Astrocyte (in vitro differentiated cells and primary cell): ENCODE measurements around the gene CNOT11. TPM values are rescaled to one million over a fixed set of nuclear protein-coding genes. Genes with fewer than 3 reads are reported as not detected.

ENCODE experiments used
- DNase-seq: peaks from one replicate; pipeline ENCODE4 v3.0.0-alpha.2; 2010; ENCODE audit warnings: low read depth
- FAIRE-seq: peaks from 2 replicates; lab custom pipeline; 2011; peaks lifted over from hg19 to GRCh38; lab: Jason Lieb, UNC
- H2AFZ ChIP-seq: 2 replicates; pipeline ENCODE4 v1.6.0; 2012; ENCODE audit warnings: low read depth, low read length, inconsistent platforms
- H3K27ac ChIP-seq: 2 replicates; pipeline ENCODE4 v1.5.1; 2011; ENCODE audit warnings: low read depth, low read length, inconsistent platforms
- H3K27me3 ChIP-seq: 2 replicates; pipeline ENCODE4 v1.6.0; 2011; ENCODE audit warnings: low read length, inconsistent platforms; ENCODE audit not compliant: insufficient read depth
- H3K36me3 ChIP-seq: 2 replicates; pipeline ENCODE4 v1.5.1; 2011; ENCODE audit warnings: low read length, inconsistent platforms; ENCODE audit not compliant: insufficient read depth
- H3K4me1 ChIP-seq: 2 replicates; pipeline ENCODE4 v1.5.1; 2011; ENCODE audit warnings: low read length, inconsistent platforms; ENCODE audit not compliant: insufficient read depth
- H3K4me2 ChIP-seq: 2 replicates; pipeline ENCODE4 v1.6.0; 2012; ENCODE audit warnings: low read length, inconsistent platforms
- H3K4me3 ChIP-seq: 2 replicates; pipeline ENCODE4 v1.5.1; 2011; ENCODE audit warnings: low read depth, mild to moderate bottlenecking, low read length, inconsistent platforms; ENCODE audit not compliant: insufficient read depth
- H3K79me2 ChIP-seq: 2 replicates; pipeline ENCODE4 v1.6.0; 2012; ENCODE audit warnings: mild to moderate bottlenecking, low read length, inconsistent platforms; ENCODE audit not compliant: insufficient read depth
- H3K9ac ChIP-seq: 2 replicates; pipeline ENCODE4 v1.6.0; 2012; ENCODE audit warnings: mild to moderate bottlenecking, low read length, inconsistent platforms
- H3K9me3 ChIP-seq: 2 replicates; pipeline ENCODE4 v1.5.1; 2012; ENCODE audit warnings: low read depth, mild to moderate bottlenecking, low read length, inconsistent platforms; ENCODE audit not compliant: insufficient read depth
- H4K20me1 ChIP-seq: 2 replicates; pipeline ENCODE4 v1.6.0; 2012; ENCODE audit warnings: low read length, inconsistent platforms; ENCODE audit not compliant: insufficient read depth
- H3K27ac Mint-ChIP-seq: one replicate; pipeline ENCODE4 v1.8.0; 2021; ENCODE audit warnings: mild to moderate bottlenecking, mixed read lengths; ENCODE audit not compliant: unreplicated experiment
- H3K27me3 Mint-ChIP-seq: one replicate; pipeline ENCODE4 v1.8.0; 2021; ENCODE audit warnings: low read depth, mixed read lengths; ENCODE audit not compliant: unreplicated experiment
- H3K36me3 Mint-ChIP-seq: one replicate; pipeline ENCODE4 v1.8.0; 2021; ENCODE audit warnings: low read depth, mixed read lengths; ENCODE audit not compliant: unreplicated experiment
- H3K4me1 Mint-ChIP-seq: one replicate; pipeline ENCODE4 v1.8.0; 2021; ENCODE audit warnings: low read depth, mixed read lengths; ENCODE audit not compliant: unreplicated experiment
- H3K4me3 Mint-ChIP-seq: one replicate; pipeline ENCODE4 v1.8.0; 2021; ENCODE audit warnings: mild to moderate bottlenecking, moderate library complexity, mixed read lengths; ENCODE audit not compliant: unreplicated experiment
- H3K9me3 Mint-ChIP-seq: one replicate; pipeline ENCODE4 v1.8.0; 2021; ENCODE audit warnings: mild to moderate bottlenecking, mixed read lengths; ENCODE audit not compliant: unreplicated experiment
- EZH2 ChIP-seq: IDR thresholded peaks from 2 replicates; pipeline ENCODE4 v1.6.1; 2012; ENCODE audit warnings: mild to moderate bottlenecking, low read length, inconsistent platforms; ENCODE audit not compliant: insufficient read depth
- total RNA-seq: library from RNA; stranded (reverse); gene quantifications from 2 replicates; pipeline ENCODE4 v1.2.1, GENCODE V29; 2021
- TF ChIP-seq, protein P1 (sequence below): IDR thresholded peaks from 2 replicates; pipeline ENCODE4 v1.5.1; 2011; ENCODE audit warnings: low read depth, mild to moderate bottlenecking, inconsistent platforms, low read length, moderate library complexity; ENCODE audit not compliant: insufficient read depth

The CNOT11 gene
- total RNA-seq, 1 donor from 2014 or later: 37.0 TPM

DNA sequence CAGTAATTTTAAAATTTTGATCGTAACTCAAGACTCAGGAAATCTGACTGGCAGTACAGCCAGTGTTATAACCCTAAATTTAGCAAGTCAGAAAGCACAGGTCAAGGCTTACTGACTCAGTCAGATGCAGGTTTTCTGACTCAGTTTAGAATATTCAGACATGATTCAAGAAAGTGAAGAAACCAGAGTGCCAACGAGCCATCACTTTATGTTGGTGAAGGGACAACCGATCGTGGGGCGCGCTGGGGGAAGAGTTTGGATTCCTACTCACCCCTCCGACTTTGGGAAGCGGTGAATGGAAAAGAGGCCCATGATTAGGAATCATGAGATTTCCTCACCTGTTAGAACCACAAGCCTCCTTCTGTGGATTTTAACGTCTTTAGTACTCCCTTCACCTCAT, 54.8 kb downstream of the CNOT11 start:
- H3K4me1 ChIP-seq: peaks cover 22% of the 10 kb centered on the region
- peaks cover 47% of the 10 kb centered on the region for H4K20me1 ChIP-seq
- peak overlapping the region; percentile 96 for H3K4me3 Mint-ChIP-seq
- DNase-seq (no peak), FAIRE-seq (no peak)
- peak overlapping the region; percentile 98 for H2AFZ ChIP-seq
- peak overlapping the region; percentile 75 for H3K4me3 ChIP-seq
- H3K9me3 ChIP-seq: no peaks in the 10 kb centered on the region
- no peaks in the 10 kb centered on the region for H3K36me3 ChIP-seq
- H3K36me3 Mint-ChIP-seq: peaks cover under 1% of the 10 kb centered on the region
- peak overlapping the region; percentile 85 for H3K4me2 ChIP-seq
- no peaks in the 10 kb centered on the region for H3K27me3 ChIP-seq
- peak overlapping the region; percentile 90 for H3K27ac Mint-ChIP-seq
- no peaks in the 10 kb centered on the region for H3K27me3 Mint-ChIP-seq
- TF ChIP-seq, protein P1, sequence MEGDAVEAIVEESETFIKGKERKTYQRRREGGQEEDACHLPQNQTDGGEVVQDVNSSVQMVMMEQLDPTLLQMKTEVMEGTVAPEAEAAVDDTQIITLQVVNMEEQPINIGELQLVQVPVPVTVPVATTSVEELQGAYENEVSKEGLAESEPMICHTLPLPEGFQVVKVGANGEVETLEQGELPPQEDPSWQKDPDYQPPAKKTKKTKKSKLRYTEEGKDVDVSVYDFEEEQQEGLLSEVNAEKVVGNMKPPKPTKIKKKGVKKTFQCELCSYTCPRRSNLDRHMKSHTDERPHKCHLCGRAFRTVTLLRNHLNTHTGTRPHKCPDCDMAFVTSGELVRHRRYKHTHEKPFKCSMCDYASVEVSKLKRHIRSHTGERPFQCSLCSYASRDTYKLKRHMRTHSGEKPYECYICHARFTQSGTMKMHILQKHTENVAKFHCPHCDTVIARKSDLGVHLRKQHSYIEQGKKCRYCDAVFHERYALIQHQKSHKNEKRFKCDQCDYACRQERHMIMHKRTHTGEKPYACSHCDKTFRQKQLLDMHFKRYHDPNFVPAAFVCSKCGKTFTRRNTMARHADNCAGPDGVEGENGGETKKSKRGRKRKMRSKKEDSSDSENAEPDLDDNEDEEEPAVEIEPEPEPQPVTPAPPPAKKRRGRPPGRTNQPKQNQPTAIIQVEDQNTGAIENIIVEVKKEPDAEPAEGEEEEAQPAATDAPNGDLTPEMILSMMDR: no peak
- TF ChIP-seq EZH2: no peak
- peak overlapping the region; percentile 88 for H3K9ac ChIP-seq
- H3K9me3 Mint-ChIP-seq: peaks cover 2% of the 10 kb centered on the region
- H3K27ac ChIP-seq: peak overlapping the region; percentile 68
- peaks cover 33% of the 10 kb centered on the region for H3K4me1 Mint-ChIP-seq
- peaks cover 60% of the 10 kb centered on the region for H3K79me2 ChIP-seq

DNA sequence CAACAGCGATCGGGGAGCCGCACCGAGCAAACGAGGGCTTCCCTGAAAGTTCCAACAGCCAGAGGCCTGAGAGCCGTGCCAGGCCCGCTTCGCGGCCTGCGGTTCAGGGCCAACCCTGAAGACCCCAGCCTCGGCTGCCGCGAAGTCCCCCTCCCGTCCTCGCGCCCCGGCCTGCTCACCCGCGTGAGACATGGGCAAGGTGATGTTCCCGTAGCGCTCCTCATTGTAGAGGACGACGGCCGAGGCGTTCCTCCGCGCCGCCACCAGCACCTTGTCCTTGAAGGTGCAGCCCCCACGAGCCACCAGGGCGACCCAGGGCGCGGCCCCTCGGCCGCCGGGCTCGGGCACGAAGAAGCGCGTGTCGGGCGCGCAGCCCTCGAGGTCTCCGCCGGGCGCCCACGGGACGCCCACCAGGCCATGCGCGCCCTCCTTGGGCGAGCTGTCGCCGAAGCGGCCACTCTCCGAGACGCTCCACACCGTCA, 55.3 kb downstream of the CNOT11 start:
- Histone ChIP-seq H3K4me3 (peak overlapping the region; percentile 75), H3K4me1 (peaks cover 22% of the 10 kb centered on the region), H3K27ac (peak overlapping the region; percentile 68), H3K4me2 (peak overlapping the region; percentile 85), H4K20me1 (peaks cover 42% of the 10 kb centered on the region), H3K9ac (peak overlapping the region; percentile 88), H3K79me2 (peaks cover 55% of the 10 kb centered on the region), H2AFZ (peak overlapping the region; percentile 98), H3K36me3 (no peaks in the 10 kb centered on the region), H3K9me3 (no peaks in the 10 kb centered on the region), H3K27me3 (no peaks in the 10 kb centered on the region)
- Mint-ChIP-seq H3K27me3 (no peaks in the 10 kb centered on the region), H3K4me3 (peak overlapping the region; percentile 96), H3K27ac (peak overlapping the region; percentile 90), H3K36me3 (no peaks in the 10 kb centered on the region), H3K9me3 (peaks cover 2% of the 10 kb centered on the region), H3K4me1 (peaks cover 32% of the 10 kb centered on the region)
- DNase-seq (no peak), FAIRE-seq (no peak)
- no peak for TF ChIP-seq EZH2
- TF ChIP-seq, protein P1: no peak
